NT2/D1 (cell line): Measurements from ENCODE around the gene SYPL1.

ENCODE experiments used
- DNase-seq: peaks from one replicate; pipeline ENCODE4 v3.0.0-alpha.2; 2011; ENCODE audit warnings: low read depth, low spot score
- H3K27me3 ChIP-seq: 2 replicates; pipeline ENCODE4 v1.6.0; 2011; ENCODE audit warnings: mild to moderate bottlenecking; ENCODE audit not compliant: insufficient read length, insufficient read depth
- H3K36me3 ChIP-seq: 2 replicates; pipeline ENCODE4 v1.6.1; 2011; ENCODE audit warnings: mild to moderate bottlenecking, low read length, mixed read lengths; ENCODE audit not compliant: insufficient read depth, insufficient read length
- H3K4me1 ChIP-seq: 2 replicates; pipeline ENCODE4 v1.5.1; 2011; ENCODE audit not compliant: insufficient read depth, insufficient read length
- H3K4me3 ChIP-seq: 2 replicates; pipeline ENCODE4 v1.5.1; 2011; ENCODE audit warnings: low read depth; ENCODE audit not compliant: insufficient read length
- H3K9ac ChIP-seq: 2 replicates; pipeline ENCODE4 v1.6.0; 2011; ENCODE audit warnings: low read depth; ENCODE audit not compliant: insufficient read length
- H3K9me3 ChIP-seq: 2 replicates; pipeline ENCODE4 v1.5.1; 2011; ENCODE audit warnings: mild to moderate bottlenecking, low read length; ENCODE audit not compliant: insufficient read depth
- SUZ12 ChIP-seq: IDR thresholded peaks from 2 replicates; pipeline ENCODE4 v1.6.1; 2011; ENCODE audit not compliant: insufficient read length, insufficient read depth; ENCODE audit errors: extremely low read depth
- YY1 ChIP-seq: IDR thresholded peaks from 2 replicates; pipeline ENCODE4 v1.6.1; 2011; ENCODE audit not compliant: insufficient read length, insufficient read depth
- ZNF274 ChIP-seq: IDR thresholded peaks from 2 replicates; pipeline ENCODE4 v1.6.1; 2011; ENCODE audit warnings: mild to moderate bottlenecking, low read depth, low read length

Gene SYPL1

GRCh38 chr7:106052681-106053080 is 59.4 kb downstream of the SYPL1 start:
- H3K9ac ChIP-seq: no peak overlapping the region
- DNase-seq: no peak
- no peaks in the 10 kb centered on the region for H3K36me3 ChIP-seq
- no peak overlapping the region for H3K4me3 ChIP-seq
- TF ChIP-seq ZNF274 (no peak), YY1 (no peak), SUZ12 (no peak)
- H3K27me3 ChIP-seq: no peaks in the 10 kb centered on the region
- peaks cover 6% of the 10 kb centered on the region; the same call in 1 of the 2 replicates for H3K9me3 ChIP-seq
- no peaks in the 10 kb centered on the region for H3K4me1 ChIP-seq

DNA sequence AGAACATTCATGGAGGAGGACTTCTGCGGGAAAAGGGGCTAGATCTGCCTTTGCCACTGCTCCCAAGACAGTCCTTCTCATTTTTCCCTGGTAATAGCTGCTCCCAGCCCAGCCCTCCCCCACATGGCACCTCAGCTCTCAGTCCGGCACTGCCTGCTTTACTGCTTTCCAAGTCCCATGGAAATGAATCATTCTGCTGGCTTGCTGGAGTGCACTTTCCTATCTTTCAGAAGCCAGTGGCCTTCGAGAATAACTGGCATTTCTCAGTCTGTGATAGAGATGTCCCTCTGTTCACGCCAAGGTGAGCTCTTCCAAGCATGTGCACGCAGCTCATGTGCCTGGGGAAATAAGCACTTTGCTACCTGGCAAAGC is 61.4 kb downstream of the SYPL1 start:
- H3K4me1 ChIP-seq: no peaks in the 10 kb centered on the region
- H3K27me3 ChIP-seq: no peaks in the 10 kb centered on the region
- DNase-seq: no peak
- no peak overlapping the region for H3K9ac ChIP-seq
- peaks cover 6% of the 10 kb centered on the region; the same call in 1 of the 2 replicates for H3K9me3 ChIP-seq
- no peak overlapping the region for H3K4me3 ChIP-seq
- TF ChIP-seq YY1: no peak
- no peak for TF ChIP-seq SUZ12
- TF ChIP-seq ZNF274: no peak
- no peaks in the 10 kb centered on the region for H3K36me3 ChIP-seq

DNA sequence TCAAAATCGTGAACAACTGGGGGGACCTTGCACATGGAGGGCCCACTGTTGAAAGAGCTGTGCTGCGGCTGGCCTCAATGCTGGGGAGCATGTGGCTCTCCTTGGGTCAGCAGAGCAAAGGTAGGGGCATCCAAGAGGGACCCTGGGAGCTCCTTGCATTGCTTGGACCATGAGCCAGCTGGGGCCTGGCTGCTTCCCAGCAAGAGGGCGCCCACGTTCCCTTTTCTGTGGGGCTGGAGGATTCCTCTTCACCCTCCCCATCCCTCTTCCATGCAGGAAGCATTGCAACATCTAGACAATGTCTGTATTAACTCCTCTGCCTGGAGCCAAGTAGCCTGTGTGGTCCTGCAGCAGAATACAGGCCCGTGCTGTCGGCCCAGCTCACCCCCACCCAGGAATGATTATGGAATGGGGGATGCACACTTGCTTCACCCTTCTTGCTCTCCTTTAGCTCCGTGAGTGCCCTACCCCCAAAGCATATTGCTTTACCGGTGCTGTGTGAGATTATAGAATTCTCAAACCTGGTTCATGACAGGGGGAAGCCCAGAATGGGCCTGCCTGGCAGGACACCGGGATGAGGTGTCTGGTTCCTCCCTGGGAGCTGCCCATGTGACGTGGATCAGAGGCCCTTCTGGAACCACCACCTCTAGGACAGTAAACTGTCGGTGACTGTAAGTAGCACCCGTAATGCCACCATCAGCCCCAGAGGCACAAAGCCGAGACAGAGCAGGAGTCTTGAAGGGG is 61.9 kb downstream of the SYPL1 start:
- Histone ChIP-seq H3K27me3 (no peaks in the 10 kb centered on the region), H3K4me1 (no peaks in the 10 kb centered on the region), H3K9ac (no peak overlapping the region), H3K9me3 (peaks cover 6% of the 10 kb centered on the region; the same call in 1 of the 2 replicates), H3K4me3 (no peak overlapping the region), H3K36me3 (no peaks in the 10 kb centered on the region)
- DNase-seq: peak; percentile 40
- TF ChIP-seq SUZ12 (no peak), ZNF274 (no peak), YY1 (no peak)

- Histone ChIP-seq H3K4me3 (no peak overlapping the region), H3K36me3 (no peaks in the 10 kb centered on the region), H3K9me3 (peaks cover 6% of the 10 kb centered on the region; the same call in 1 of the 2 replicates), H3K27me3 (no peaks in the 10 kb centered on the region), H3K4me1 (no peaks in the 10 kb centered on the region), H3K9ac (no peak overlapping the region)
- DNase-seq: no peak
- TF ChIP-seq YY1 (no peak), ZNF274 (no peak), SUZ12 (no peak)
Measured at GRCh38 chr7:106049139-106049752, 62.9 kb downstream of the SYPL1 start.

DNA sequence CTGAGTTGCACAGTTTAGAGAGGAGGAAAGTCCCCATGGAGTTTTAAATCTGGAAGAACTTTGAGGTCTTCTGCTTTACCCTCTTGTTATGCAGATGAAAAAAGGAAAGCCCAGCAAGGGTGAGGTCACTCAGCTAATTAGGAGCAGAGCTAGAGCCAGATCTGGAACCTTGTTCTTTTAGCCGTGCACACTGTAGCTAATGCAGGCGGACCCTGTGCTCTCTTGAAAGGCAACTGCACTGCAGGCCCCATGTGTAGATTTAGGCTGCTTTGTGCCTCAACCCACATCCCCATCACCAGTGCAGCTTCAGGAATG is 63.4 kb downstream of the SYPL1 start:
- Histone ChIP-seq H3K36me3 (no peaks in the 10 kb centered on the region), H3K27me3 (no peaks in the 10 kb centered on the region), H3K4me3 (no peak overlapping the region), H3K9me3 (peaks cover 6% of the 10 kb centered on the region; the same call in 1 of the 2 replicates), H3K9ac (no peak overlapping the region), H3K4me1 (no peaks in the 10 kb centered on the region)
- TF ChIP-seq YY1 (no peak), ZNF274 (no peak), SUZ12 (no peak)
- no peak for DNase-seq

- no peak overlapping the region for H3K9ac ChIP-seq
- no peak overlapping the region for H3K4me3 ChIP-seq
- H3K4me1 ChIP-seq: no peaks in the 10 kb centered on the region
- no peaks in the 10 kb centered on the region for H3K36me3 ChIP-seq
- peaks cover 6% of the 10 kb centered on the region; the same call in 1 of the 2 replicates for H3K9me3 ChIP-seq
- no peaks in the 10 kb centered on the region for H3K27me3 ChIP-seq
- no peak for TF ChIP-seq ZNF274
- TF ChIP-seq SUZ12: no peak
- no peak for TF ChIP-seq YY1
- DNase-seq: no peak
Measured at GRCh38 chr7:106047818-106048705, 64.0 kb downstream of the SYPL1 start.
